Loucy (cell line): ENCODE measurements around the gene MACROD2.

Source experiments
- EZH2phosphoT487 ChIP-seq: fragments of 200-600 bp; IDR thresholded peaks from 2 replicates; pipeline ENCODE4 v1.6.1; 2018; ENCODE audit warnings: antibody characterized with exemption, mild to moderate bottlenecking, moderate library complexity, borderline replicate concordance
- TF ChIP-seq, protein P1 (sequence below): fragments of 200-600 bp; sonication (generic); conservative IDR thresholded peaks from 2 replicates; pipeline ENCODE4 v1.5.1; 2014; ENCODE audit warnings: mild to moderate bottlenecking, antibody characterized with exemption, low read length

DNA sequence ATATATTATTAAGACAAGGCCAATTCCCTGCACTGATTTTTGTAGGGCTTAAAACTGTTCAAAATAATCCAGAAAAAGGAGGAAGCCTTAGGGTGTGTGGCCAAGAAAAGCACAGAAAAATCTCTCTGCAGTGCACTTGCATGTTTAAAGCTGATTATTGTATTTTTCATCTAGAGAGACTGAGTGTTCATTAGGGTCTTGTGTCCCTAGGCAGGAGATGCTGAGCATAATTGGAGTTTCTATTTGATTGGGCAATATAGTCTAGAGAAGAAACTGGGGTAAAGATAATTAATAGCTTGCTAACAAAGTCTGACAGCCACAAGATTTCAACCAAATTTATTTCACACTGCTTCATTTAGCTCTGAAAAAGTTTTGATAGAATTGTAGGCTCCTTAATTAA is 339.7 kb downstream of the MACROD2 start:
- TF ChIP-seq, protein P1, sequence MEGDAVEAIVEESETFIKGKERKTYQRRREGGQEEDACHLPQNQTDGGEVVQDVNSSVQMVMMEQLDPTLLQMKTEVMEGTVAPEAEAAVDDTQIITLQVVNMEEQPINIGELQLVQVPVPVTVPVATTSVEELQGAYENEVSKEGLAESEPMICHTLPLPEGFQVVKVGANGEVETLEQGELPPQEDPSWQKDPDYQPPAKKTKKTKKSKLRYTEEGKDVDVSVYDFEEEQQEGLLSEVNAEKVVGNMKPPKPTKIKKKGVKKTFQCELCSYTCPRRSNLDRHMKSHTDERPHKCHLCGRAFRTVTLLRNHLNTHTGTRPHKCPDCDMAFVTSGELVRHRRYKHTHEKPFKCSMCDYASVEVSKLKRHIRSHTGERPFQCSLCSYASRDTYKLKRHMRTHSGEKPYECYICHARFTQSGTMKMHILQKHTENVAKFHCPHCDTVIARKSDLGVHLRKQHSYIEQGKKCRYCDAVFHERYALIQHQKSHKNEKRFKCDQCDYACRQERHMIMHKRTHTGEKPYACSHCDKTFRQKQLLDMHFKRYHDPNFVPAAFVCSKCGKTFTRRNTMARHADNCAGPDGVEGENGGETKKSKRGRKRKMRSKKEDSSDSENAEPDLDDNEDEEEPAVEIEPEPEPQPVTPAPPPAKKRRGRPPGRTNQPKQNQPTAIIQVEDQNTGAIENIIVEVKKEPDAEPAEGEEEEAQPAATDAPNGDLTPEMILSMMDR: no peak
- no peak for TF ChIP-seq EZH2phosphoT487
